ENCODE results near the gene SLC1A2.

GRCh38 chr11:35358391-35358790 is 61.0 kb downstream of the SLC1A2 start:
- TF ChIP-seq TSHZ2 (CRISPR knock-in tag; IDR thresholded peaks at IDR 0.05) (no peak), ZFP3 (CRISPR knock-in tag; IDR thresholded peaks at IDR 0.05) (no peak), PATZ1 (CRISPR knock-in tag; IDR thresholded peaks at IDR 0.05; ENCODE audit: borderline replicate concordance) (no peak), RARB (CRISPR knock-in tag; IDR thresholded peaks at IDR 0.05) (no peak), ESRRG (CRISPR knock-in tag; IDR thresholded peaks at IDR 0.05) (no peak), CREB5 (CRISPR knock-in tag; IDR thresholded peaks at IDR 0.05; ENCODE audit: low read depth) (no peak), ZNF8 (CRISPR knock-in tag; IDR thresholded peaks at IDR 0.05) (no peak), ZNF565 (CRISPR knock-in tag; conservative IDR thresholded peaks at IDR 0.05; ENCODE audit: low read depth) (no peak), ZNF70 (CRISPR knock-in tag; IDR thresholded peaks at IDR 0.05) (no peak)

Data from SK-N-SH treated with all-trans-retinoic acid at 6 μM for 48 hours (cell line).